NCI-H2081 treated with DMSO at 0.1 percent for 48 hours (cell line): ENCODE results near the gene RSBN1.
"Not testable (repeated sequence)": the region's sequence is repeated elsewhere in the genome, so short reads cannot be mapped to it uniquely, and the experiment has no call there.

Source experiments
- DNase-seq: peaks from one replicate; lab custom pipeline; 2025; lab: John Stamatoyannopoulos, UW

Gene RSBN1

GRCh38 chr1:113742515-113742914 is 69.8 kb downstream of the RSBN1 start:
- no peak for DNase-seq

DNA sequence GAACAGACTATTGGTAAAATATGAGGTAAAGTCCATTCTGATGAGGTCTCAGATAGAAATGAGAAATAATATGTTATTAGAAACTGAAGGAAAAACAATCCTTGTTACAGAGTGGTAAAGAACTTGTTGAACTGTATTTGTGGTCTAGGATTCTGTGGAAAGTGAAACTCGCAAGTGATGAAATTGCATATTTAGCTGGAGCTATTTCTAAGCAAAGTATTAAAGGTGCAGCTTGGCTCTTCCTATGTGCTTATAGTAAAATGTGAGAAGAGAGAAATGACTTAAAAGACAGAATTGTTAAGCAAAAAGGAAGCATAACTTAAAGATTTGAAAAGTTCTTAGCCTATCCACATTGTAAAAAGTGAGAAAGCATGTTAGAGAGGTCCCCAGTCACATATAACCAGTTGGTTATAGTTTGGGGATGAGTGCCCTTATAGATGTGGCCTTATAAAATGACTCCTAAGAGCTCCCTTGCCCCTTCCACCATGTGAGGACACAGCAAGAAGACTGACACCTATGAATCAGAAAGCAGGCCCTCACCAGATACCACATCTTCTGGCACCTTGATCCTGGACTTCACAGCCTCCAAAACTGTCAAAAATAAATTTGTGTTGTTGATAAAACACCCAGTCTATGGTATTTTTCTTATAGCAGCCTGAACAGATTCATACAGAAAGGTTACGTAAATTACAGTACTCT is 77.8 kb downstream of the RSBN1 start:
- DNase-seq, result no peak

DNA sequence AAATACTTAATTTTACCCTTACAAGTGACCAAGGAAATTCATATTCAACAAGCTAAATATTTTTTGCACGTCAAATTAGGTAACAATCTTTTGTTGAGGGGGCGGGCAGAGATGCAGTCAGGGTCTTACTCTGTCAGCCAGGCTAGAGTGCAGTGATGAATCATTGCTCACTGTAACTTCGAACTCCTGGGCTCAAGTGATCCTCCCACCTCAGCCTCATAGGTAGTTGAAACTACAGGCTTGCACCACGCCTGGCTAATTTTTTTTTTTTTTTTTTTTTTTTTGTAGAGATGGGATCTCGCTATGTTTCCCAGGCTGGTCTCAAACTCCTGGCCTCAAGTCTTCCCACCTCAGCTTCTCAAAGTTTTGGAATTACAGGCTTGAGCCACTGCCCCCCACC is 79.5 kb downstream of the RSBN1 start:
- no peak for DNase-seq

DNA sequence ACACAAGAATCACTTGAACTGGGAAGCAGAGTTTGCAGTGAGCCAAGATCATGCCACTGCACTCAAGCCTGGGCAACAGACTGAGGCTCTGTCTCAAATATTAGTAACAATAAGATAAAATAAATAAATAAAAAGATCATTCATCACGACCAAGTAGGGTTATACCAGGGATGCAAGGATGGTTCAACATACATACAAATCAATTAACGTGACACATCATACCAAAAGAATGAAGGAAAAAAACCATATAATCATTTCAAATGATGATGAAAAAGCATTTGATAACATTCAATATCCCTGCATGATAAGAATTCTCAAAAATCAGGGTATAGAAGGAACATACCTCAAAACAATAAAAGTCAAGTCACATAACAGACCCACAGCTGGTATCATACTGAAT is 91.3 kb downstream of the RSBN1 start:
- DNase-seq, result no peak

GRCh38 chr1:113718621-113719020 is 93.7 kb downstream of the RSBN1 start:
- not testable (repeated sequence) for DNase-seq

- DNase-seq, result not testable (repeated sequence)
These were observed 94.8 kb downstream of the RSBN1 start for GRCh38 chr1:113717506-113717905.

- no peak for DNase-seq
These were observed 97.5 kb downstream of the RSBN1 start for GRCh38 chr1:113714606-113715269.
